Spleen (tissue), 7 donors: Measurements from ENCODE around the gene METRNL.

ENCODE experiments used
- CTCF ChIP-seq, 11 experiments: fragments of 200-600 bp in 7 of 11; fragments of 450-650 bp in 4 of 11; sonication (generic) in 4 of 11; IDR thresholded peaks in 8 of 11; conservative IDR thresholded peaks in 3 of 11; 1 replicate in 7 of 11; 2 replicates in 4 of 11; pipeline versions ENCODE4 v1.4.0 to v1.8.0; 2016 to 2021; ENCODE audit warnings: antibody characterized with exemption in 11 of 11, inconsistent platforms in 4 of 11, mild to moderate bottlenecking in 1 of 11
- POLR2A ChIP-seq, 3 donors: fragments of 450-650 bp; IDR thresholded peaks; one replicate each; pipeline ENCODE4 v1.5.1; 2017; ENCODE audit warnings: antibody characterized with exemption in 3 of 3, mild to moderate bottlenecking in 1 of 3
- POLR2AphosphoS5 ChIP-seq, 3 donors: sonication (generic); formaldehyde crosslinking; IDR thresholded peaks; one replicate each; pipeline ENCODE4 v1.5.1; 2017; ENCODE audit warnings: antibody characterized with exemption in 3 of 3
- donor health status: DM: no; HTN: no; CAD: no; lungs with moderate emphysema.
- donor health status: DM: no; HTN: no; CAD: no.
- donor health status: DM: no; HTN: no; CAD: no.

- TF ChIP-seq CTCF (IDR thresholded peaks at IDR 0.05 in 8 of 11, conservative IDR thresholded peaks at IDR 0.05 in 3 of 11) (no peak), POLR2AphosphoS5 (IDR thresholded peaks at IDR 0.05) (no peak), POLR2A (IDR thresholded peaks at IDR 0.05) (no peak)
These were observed 27.2 kb upstream of the METRNL start for GRCh38 chr17:83052241-83052564.
